ENCODE results near the gene ZNF83.
"Not testable (repeated sequence)": the region's sequence is repeated elsewhere in the genome, so short reads cannot be mapped to it uniquely, and the experiment has no call there.

ZNF83 gene

GRCh38 chr19:52639996-52640395 lies 1.8 kb upstream of the ZNF83 start:
- DNase-seq (ENCODE audit: low spot score): no peak

- peak; percentile 42 for DNase-seq (ENCODE audit: low spot score)
Observed at GRCh38 chr19:52638601-52639000, 446 bp upstream of the ZNF83 start.

GRCh38 chr19:52635786-52636570 lies 2.2 kb downstream of the ZNF83 start:
- no peak for DNase-seq (ENCODE audit: low spot score)

DNA sequence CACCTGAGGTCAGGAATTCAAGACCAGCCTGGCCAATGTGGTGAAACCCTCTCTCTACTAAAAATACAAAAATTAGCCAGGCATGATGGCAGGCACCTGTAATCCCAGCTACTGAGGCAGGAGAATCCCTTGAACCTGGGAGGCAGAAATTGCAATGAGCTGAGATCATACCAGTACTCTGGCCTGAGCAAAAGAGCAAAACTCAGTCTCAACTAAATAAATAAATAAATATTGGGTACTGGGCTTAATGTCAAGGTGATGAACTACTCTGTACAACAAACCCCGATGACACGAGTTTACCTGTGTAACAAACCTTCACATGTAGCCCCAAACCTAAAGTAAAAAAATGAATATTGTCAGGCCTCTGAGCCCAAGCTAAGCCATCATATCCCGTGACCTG lies 10.7 kb downstream of the ZNF83 start:
- DNase-seq (ENCODE audit: low spot score): not testable (repeated sequence)

- no peak for DNase-seq (ENCODE audit: low spot score)
Observed at GRCh38 chr19:52626915-52627314, 11.2 kb downstream of the ZNF83 start.

DNA sequence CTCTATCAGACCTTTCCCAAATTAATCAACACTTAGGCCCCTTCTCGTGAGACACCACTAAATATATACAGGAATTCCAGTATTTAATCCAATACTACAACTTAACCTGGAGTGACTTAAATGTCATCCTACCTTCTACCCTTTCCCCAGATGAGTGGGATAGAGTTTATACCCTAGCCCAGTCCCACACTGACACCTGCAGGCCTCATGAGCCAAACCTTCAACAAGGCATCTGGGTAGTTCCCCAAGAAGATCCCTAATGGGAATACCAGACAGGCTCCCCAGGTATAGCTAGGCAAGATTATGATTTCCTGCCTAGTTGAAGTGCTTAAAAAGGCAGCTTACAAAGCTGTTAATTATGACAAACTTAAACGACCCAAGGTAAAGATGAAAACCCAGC lies 15.9 kb downstream of the ZNF83 start:
- DNase-seq (ENCODE audit: low spot score): no peak

- DNase-seq (ENCODE audit: low spot score): no peak
Observed at GRCh38 chr19:52621376-52621775, 16.8 kb downstream of the ZNF83 start.

GRCh38 chr19:52613299-52613906 lies 24.8 kb downstream of the ZNF83 start:
- DNase-seq (ENCODE audit: low spot score): no peak

GRCh38 chr19:52603558-52604207 lies 34.5 kb downstream of the ZNF83 start:
- DNase-seq (ENCODE audit: low spot score): no peak

DNA sequence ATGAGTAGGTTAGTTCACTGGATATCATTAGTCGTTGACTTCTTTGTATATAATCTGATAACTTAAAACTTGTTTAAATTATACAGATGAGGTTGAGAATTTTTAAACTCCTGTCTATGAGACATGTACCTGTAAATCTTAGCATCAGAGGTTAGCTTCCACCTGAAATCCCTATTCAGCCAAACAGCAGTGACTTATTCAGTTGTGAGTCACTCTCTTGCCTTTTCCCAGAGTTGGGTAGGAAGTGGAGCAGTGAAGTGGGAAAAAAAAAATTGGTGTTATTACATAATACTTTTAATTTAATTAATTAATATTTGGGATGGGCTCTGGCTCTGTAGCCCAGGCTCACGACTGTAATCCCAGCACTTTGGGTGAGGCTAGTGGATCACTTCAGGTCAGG lies 35.2 kb downstream of the ZNF83 start:
- DNase-seq (ENCODE audit: low spot score): no peak

DNA sequence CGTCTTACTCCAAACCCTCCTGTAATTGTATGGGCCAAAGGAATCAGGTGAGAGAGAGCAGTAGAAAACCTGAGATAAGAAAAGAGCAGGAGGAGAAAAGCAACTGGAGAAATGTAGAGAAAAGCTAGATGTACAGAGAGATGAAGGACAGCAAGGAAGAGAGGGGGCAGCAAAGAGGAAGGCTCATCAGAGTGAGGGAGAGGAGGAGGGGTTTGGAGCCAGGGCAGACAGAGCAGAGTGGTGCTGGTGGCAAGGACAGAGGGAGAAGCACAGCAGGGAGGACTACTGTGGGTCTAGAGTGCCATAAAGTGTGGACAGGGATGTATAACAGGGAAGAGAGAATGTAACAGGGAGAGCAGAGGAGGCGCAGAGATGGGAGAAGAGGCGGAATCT lies 36.2 kb downstream of the ZNF83 start:
- DNase-seq (ENCODE audit: low spot score): not testable (repeated sequence)

DNA sequence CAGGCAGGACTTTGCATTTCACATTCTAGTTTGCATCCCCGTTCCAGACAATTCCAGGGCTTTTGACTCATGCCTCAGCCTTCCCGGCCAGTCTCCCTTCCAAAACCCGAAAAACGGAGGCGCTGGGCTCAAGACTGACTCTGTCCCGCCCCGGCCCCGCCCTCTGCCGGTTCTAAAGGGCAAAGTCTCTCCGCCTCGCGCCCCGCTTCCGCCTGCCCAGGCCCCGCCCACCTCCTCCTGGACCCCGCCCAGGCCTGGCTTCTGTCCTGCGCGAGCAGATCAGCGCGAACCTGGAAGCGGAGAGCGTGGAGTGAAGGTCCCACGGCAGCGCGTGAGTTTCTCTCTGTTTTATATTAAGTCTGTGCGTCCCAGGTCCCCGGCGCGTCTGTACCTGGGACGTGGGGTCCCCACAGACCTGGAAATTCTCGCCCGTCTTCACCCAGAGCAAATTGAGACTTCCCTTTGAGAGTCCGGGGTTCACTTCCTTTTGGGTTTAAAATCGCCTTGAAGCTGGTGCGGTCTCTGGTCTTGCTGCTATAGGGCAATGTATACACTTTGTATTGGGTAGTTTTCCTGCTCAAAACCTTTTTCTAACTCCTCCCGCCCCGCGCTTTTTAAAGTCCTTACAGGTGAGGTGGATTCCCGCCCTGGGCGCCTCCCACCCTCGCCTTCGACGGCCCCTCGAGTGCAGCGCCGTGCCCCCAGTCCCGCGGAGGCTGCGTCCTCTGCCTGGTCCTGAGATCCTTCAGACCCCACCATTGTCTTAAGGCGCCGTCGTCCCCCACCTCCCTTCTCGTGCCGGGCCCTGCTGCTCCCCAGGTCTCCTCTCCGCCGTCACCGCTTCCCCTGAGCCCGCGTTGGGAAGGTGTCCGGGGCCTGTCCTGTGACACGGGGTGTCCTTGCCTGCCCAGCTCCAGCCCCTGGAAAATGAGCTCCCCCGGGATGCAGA lies 36.9 kb downstream of the ZNF83 start:
- peak; percentile 88 for DNase-seq (ENCODE audit: low spot score)

- no peak for DNase-seq (ENCODE audit: low spot score)
Observed at GRCh38 chr19:52600639-52601024, 37.5 kb downstream of the ZNF83 start.

- DNase-seq (ENCODE audit: low spot score): no peak
Observed at GRCh38 chr19:52599241-52599640, 38.9 kb downstream of the ZNF83 start.

DNA sequence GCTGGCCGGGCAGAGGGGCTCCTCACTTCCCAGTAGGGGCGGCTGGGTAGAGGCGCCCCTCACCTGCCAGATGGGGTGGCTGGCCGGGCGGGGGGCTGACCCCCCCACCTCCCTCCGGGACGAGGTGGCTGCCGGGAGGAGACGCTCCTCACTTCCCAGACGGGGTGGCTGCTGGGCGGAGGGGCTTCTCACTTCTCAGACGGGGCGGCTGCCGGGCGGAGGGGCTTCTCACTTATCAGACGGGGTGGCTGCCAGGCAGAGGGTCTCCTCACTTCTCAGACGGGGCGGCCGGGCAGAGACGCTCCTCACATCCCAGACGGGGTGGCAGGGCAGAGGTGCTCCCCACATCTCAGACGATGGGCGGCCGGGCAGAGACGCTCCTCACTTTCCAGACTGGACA lies 44.7 kb downstream of the ZNF83 start:
- not testable (repeated sequence) for DNase-seq (ENCODE audit: low spot score)

- DNase-seq (ENCODE audit: low spot score): no peak
Observed at GRCh38 chr19:52592301-52592700, 45.9 kb downstream of the ZNF83 start.

- no peak for DNase-seq (ENCODE audit: low spot score)
Observed at GRCh38 chr19:52590728-52591127, 47.4 kb downstream of the ZNF83 start.

GRCh38 chr19:52585604-52586003 lies 52.6 kb downstream of the ZNF83 start:
- DNase-seq (ENCODE audit: low spot score): no peak

GRCh38 chr19:52584736-52585440 lies 53.3 kb downstream of the ZNF83 start:
- no peak for DNase-seq (ENCODE audit: low spot score)

GRCh38 chr19:52570000-52570861 lies 67.9 kb downstream of the ZNF83 start, which contains the start of gene ZNF701:
TSS of gene ZNF701 (plus strand) at chr19:52570287. CDS start at chr19:52574148, 3,861 bp downstream.
- DNase-seq (ENCODE audit: low spot score): peak; percentile 58
